SHP77 treated with DMSO at 0.1 percent for 48 hours (cell line): Measurements from ENCODE around the gene SYNE3.

Experiments used
- DNase-seq: peaks from one replicate; lab custom pipeline; 2025; lab: John Stamatoyannopoulos, UW

The SYNE3 gene

DNA sequence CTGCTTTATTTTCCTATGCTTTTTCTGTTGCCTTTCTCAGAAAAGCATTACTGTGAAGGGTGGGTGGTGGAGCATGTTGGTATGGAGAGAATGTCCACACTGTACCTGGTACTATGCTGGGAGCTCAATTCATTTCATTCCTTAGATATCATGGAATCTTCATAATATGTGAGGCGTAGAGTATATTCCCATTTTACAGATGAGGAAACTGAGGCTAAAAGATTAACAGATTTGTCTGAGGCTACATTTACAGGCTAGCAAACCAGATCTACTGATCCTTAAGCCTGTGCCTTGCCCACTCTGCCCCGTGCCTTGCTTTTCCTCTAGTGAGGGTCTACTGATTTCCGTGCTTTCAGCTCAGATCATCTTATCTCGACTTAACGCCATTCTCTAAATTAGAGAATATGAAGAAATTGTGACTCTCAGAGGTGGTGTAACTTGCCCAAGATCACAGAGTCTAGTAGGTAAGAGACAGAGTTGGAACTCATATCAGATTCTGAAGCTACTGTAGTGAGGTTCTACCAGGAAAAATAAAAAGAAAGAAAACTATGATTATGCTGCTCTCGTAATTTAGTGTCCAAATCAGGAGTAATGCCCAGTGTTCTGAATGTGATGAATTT, 23.9 kb upstream of the SYNE3 start:
- DNase-seq: no peak

DNA sequence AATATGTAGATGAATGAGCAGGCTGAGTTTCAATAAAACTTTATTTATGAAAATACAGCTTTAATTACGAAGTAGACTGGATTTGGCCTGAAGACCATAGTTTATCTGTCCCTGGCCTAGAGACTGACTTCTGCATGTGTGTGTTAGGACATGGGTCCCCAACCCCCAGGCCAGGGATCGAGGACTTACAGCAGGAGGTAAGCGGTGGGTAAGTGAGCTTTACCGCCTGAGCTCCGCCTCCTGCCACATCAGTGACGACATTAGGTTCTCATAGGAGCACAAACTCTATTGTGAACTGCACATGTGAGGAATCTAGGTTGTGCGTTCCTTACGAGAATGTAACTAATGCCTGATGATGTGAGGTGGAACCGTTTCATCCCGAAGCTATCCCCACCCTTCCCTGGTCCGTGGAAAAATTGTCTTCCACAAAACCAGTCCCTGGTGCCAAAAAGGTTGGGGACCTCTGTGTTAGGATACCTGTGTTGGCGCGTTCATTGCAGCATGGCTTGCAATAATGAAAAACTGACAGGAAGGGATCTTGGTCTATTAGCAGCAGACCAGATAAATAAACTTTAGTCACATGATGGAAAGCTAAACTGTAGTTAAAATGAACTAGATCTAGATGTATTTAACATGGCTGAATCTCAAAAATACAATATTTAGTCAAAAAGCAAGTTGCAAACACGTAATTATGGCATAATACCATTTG, 22.5 kb upstream of the SYNE3 start:
- DNase-seq: no peak

DNA sequence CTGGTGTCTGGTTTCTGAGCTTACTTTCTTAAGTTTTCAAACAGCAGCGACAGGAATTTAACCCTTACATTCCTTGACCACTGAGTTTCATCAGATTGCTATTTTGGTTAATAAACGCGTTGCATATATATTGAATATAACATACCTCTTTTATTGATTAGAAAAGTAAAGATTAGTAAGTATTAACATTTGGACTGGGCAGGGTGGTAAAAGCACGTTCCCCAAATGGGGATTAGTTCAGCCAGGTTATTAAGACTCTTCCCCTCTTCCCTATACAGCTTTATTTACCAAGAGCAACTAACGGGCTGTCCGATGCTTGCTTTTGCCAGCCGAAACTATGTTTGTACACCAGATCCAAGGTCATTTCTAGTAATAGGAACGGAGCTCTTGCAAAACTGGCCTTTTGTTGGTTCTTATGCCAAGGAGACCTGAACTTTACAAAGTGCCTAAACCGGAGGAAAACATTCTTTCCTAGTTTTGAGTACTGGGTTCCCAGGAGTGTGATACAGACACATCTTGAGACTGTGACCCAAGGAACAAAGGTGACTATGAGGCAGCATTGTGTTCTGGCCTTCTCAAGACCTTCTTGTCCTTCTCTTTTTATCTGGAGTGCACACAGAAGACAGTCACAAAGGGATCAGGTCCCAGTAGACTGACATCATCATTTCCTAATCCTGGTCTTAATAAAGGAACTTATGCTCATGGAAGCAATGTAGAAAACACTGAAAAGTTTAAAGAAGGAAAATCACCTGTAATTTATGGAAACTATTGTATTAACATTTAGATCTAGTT, 21.0 kb upstream of the SYNE3 start:
- no peak for DNase-seq

DNA sequence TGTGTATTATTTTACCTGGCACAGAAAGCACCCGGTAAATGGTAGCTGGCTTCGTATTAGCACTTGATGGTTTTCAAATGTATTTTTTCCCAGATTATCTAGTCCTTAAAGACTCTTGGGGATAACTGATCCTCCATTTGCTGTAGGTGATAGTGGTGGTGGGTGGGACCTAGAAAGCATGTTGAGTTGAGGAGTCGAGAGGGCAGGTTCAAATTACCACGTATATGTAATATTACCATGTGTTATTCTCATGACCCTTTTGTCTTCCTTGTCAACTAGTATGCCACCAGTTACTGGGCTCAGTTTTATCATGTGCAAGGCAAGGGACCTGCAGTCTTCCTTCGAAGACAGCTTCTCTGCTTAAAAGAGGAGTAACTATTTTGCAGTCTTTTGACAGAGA, 20.2 kb upstream of the SYNE3 start:
- DNase-seq: no peak

DNA sequence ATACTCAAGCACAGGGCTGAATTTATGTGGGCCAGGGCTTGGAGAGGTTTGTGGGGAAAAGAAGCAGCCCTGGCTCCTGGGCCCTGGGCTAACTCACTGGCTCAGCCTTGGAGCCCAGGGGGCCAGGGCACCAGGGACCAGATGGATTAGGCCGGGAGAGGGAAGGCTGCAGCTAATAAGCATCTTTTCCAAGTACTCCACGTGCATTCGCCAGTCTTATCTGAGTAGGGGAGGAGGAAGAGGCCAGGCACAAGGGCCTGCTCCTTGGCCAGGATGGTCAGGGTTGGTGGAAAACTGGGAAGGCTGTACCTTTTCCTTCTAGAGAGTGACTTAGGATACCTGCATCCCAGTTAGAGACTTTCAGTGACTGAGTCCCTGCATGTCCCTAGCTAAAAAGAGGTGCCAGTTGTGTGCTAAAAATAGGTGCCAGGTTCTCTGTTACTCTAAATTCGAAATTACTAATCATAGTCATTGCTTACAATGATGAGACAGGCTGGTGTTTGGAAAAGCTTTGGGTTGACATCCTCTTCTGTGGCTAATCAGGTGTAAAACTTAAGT, 19.7 kb upstream of the SYNE3 start:
- no peak for DNase-seq

DNA sequence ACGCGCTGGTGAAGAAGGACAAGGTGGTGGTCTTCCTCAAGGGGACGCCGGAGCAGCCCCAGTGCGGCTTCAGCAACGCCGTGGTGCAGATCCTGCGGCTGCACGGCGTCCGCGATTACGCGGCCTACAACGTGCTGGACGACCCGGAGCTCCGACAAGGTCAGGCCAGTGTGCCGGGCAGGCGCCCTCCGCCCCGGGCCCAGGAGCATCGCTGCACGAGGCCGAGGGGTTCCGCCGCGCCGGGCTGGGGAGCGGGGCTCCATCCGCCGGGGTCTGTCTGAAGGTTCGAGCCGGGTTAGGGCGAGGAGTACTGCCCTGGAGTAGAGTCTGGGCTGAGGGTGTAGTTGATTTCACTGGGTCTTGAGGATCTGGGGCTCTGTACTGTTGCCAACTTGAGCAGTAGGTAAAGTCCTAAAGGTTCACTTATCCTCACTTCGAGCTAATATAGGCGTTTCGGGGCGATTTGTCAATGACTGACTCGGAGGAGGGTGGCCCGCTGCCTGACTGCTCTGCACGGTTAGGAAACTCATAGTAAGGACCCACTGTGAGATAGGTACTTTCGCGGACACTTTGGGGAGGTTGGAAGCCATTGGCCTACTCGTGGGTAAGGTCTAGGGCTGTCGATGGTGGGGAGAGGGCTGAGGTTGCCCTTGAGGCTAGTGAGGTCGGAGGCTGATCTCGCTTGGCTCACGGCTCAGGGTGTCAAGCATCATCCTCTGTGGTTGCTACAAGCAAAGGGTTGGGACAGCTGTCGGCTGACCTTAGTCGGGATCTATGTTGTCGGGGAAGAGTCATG, 19.0 kb upstream of the SYNE3 start:
- DNase-seq: no peak

DNA sequence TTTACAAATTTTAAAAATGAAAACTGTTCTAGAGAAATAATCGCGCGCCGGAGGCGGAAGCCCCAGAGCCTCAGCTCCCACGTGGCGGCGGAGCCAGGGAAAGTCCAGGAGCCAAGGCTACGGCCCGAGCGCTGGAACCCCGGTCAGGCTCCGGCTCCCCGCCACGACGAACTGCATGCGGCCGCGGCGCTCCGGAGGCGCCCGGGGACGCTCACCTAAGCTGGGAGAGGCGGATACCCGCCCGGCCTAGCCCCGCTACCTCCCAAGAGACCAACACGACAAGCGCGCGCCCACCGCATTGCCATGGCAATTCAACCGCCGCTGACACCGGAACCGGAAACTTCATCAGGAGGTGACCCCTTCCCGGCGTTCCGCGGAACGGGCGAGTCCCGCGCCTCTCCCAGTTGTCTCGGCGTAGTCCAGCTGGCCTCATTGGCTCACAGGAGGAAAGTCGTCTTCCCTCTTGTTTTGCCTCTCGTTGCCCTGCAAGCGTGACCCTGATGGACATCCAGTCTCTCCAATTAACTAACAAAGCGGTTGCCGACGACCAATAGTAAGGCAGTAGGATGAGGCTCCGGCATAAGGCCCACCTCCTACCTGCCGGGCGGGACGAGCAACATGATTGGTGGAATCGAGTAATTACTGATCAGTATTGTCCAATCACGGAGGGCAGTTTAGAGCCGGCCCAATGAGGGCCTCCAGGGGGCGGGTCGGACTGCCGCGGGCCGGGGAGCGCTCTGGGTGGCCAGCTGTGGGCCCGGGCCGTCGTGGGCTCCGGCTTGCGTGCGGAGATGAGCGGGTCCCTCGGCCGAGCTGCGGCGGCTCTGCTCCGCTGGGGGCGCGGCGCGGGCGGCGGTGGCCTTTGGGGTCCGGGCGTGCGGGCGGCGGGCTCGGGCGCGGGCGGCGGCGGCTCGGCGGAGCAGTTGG, 18.1 kb upstream of the SYNE3 start, which contains the start of gene GLRX5:
Gene GLRX5 (plus strand): TSS at position 752 of the 927 bp plus-strand sequence. CDS start 40 bp downstream, at position 792.
- DNase-seq: peak; percentile 99

DNA sequence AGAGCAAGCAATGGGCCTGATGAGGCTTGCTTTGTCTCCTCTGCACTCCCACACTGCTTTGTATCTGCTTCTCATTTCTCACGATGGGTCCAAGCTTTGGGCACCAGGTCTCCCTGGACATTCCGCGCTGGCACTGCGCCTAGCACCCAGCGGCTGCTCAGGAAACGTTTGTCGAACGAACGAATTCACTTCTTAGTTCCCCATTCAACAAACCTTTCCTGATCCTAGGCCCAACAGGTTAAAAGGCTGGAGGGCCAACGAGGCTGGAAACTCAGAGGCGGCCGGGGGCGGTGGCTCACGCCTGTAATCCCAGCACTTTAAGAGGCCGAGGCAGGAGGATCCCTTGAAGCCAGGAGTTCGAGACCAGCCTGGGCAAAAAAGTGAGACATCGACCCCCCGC, 17.4 kb upstream of the SYNE3 start:
- DNase-seq: no peak

DNA sequence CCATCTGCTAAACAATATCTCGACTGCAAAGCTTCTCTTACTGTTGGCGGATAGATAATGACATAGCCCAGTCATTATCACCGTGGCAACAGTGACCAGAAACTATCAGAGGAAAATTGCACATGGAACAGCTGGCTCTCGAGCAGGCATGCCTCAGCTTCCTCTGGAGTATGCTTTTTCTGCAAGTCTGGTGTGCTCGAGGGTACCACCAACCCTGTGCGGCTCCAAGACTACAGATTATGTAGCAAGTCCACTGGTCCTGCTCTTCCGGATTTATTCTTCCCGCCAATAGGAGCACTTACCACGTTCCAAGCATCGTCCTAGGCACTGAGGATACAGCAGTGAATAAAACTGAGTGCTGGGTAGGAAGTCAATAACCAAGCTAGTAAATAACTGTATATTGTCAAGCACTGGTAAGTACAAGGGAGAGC, 17.0 kb upstream of the SYNE3 start:
- DNase-seq: no peak

DNA sequence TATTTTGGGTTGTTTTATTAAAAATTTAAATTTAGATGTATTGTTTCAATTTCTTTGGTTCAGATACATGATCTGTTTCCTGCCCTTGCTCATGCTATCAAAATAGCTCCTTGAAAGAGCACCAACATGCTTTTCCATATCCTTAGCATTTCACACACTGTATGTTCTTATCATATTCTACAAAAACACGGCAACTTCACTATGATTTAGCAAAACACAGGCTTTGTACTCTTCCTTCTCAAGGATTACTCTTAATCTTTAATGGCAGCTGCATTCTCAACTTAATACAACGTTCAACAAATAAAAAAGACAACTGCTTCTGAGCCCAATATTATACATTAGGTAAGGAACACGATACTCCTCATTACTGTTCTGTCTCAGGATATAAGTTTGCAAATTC, 15.5 kb upstream of the SYNE3 start:
- no peak for DNase-seq

DNA sequence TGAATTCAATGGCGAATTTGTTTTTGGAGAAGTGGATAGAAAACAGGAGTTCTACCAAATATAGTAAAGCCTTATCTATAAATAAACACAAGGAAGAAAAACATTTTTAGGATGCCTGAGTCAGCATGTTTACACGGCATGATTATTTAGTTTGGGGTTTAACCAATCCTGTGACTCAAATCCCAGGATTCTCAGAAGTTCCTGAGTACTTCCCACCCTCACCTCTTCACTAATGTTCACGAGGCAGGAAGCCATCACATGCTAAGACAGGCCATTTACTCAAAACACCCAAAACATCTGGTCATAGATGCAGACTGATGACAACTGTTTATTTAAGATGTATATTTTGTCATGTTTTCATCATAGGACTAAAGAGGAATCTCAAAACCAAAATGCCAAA, 15.0 kb upstream of the SYNE3 start:
- no peak for DNase-seq

DNA sequence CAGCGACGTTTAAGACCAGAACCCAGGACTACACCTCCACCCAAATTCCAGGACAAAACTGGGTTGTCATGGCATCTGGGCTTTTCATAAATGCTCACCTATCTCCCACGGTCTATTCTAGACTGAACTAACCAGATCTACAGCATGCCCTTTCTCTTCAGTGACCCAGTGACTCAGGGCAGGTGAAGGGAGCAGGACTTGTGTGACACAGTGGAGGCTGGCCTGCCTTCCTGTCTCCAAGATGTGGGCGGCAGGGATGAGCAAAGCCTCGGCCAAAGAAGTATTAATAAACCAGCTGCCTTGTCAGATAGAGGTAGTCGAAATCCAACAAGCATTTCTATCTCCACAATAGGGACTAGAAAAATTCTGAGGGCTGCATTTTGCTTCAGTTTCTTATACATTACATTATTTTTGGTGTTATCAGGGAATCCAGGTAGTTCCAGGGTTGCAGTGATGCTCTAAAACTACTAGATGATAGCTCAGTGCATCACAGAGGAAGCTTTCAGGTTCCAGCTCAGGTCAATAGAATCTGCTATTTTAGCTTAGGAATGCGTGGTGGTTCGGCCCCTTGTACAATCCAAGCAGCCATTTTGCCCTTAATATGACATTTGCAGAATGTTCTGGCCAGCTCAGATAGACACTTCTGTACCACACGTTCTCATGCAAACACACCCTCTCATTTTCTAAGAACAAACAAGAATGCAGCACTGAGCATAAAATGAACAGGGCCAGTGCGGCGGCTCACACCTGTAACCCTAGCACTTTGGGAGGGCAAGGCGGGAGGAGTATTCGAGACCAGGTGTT, 14.2 kb upstream of the SYNE3 start:
- DNase-seq: no peak

DNA sequence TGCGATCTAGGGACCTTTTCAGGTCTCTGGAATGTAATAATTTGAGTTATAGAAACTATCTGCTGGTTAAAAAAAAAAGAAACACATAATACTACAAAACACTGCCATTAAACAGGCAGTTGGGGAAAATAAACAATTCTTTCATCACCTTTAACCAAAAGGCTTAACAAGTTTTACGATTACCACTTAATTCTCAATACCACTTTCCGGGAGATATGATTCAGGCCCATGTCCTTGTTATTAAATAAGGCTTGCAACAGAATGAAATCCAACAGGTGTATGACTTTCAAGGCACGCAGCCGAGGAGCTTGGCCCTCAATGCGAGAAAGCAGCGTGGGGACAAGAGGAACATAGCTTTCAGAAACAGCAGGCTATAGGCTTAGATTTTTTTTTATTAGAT, 12.8 kb upstream of the SYNE3 start:
- no peak for DNase-seq

DNA sequence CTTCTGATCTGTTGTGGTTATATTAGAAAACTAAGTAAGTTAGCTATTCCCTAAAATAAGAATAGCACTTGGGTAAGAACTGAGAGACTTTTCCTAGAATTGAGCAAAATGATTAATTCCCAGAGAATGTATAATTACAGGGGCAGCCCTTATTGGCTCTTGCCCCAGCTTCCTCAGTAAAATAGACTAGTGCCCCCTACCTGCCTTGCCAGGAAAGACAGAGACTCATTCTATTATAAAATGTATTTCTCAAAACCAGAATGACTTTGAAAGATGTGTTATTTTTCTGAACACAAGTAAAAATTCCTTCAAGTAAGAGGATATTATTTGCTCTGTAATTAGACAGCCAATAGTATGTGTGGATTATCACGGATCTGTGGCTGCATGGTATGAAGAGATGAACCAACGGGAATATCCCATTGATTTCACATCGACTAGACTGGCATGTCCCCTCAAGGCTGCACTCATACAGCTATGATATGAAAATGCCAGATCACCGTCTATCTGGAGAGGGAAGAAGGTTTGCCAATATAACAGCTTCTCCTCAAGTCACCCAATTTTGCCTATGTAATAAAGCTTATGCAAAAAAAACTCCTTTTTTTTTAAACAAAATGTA, 11.0 kb upstream of the SYNE3 start:
- DNase-seq: no peak

DNA sequence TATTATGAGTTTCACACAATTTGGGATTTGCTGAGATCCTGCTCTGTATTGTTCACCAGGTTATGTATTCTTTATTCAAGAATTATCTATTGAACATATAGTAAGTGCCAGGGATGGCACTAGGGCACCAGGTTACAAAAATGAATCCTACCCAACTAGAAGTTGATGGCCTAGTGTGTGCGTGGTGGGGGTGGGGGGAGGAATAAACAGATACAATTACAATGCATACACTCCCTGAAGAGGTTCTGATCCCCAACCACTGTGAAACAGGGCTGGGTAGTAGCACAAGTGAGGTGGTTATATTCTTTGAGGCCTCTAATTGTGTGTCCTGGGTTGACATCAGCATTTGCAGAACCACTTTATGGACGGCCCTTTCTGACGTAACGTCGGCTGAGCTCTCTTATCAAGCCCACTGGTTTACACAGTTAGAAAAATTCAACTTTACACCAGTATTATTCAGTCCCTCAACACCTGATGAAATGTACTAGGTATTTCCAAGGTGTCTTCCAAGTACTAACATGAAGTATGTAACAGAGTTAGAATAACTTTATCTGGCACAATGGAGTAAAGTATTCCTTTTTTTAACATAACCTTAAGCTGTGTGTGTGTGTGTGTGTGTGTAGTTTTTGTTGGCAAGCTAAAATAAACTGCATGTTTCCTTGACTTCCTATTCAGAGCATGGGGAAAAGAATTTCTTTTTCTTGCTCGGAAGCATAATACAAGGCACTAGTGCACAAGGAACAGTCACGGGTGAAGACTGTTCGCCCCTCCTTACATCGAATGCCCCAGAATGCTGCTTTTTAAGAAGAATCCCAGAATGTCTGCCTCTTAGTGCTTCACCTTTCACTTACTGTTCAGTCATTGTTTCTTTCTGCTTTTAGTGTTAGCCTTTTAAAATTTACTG, 10.3 kb upstream of the SYNE3 start:
- DNase-seq: no peak

DNA sequence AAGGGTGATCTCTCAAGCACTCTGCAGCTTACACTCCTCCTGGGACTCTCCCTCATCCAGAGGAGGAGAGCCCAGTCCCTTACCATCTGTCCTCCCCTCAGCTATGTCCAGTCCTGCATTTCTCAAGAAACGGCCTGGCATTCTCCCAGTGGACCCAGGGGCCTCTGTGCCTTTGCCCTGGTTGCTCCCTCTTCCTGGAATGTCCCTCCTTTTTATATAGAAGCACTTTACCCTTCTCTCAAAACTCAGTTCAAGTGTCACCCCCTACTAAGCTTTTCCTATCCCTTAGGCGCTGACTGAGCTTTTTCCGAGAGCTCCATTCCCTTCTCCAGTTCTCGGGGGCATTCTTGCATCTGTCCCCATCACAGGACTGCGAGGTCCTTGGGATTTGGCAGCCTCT, 9.5 kb upstream of the SYNE3 start:
- DNase-seq: no peak

DNA sequence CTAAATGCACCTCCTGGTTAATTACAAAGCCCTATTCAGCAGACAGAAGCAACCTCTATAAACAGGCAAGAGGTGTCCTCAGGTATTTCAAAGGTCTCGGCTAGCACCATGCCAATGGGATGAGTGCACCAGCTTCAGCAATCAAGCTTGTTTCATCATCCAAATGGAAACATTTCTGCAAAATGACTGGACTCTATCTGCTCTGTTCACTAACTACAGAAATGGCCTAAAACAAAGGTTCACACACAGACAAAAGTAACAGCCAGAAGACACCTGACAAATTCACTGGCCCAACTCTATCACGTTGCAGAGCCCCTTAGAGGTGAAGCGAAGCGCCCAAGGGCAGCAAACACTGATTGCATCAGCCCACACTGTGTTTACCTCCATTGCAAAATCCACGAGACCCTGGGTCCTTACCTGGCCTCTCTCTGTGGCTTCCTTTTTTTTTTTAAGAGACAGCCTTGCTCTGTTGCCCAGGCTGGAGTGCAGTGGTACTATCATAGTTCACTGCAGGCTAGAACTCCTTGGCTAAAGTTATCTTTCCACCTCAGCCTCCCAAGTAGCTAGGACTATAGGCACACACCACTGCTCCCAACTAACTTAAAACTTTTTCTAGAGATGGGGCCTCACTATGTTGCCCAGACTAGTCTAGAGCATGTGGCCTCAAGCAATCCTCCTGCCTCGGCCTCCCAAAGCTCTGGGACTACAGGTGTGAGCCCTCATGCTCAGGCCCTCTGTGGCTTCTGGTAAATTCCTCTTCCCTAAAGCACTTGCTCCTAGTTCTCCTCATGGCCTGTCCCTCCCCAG, 8.5 kb upstream of the SYNE3 start:
- no peak for DNase-seq
